ENCODE measurements around the gene CECR2. TPM values are rescaled to one million over a fixed set of nuclear protein-coding genes. Genes with fewer than 3 reads are reported as not detected.

Gene CECR2
- total and polyA plus RNA-seq, 2 of the 8 experiments (the other 6 are each of a cell fraction or from before 2014, with no cell fraction given), result 18.3 to 123 TPM

GRCh38 chr22:17548756-17549035, 179.4 kb downstream of the CECR2 start:
- H3K79me1 ChIP-seq (ENCODE audit: low read depth, low read length), result peaks cover 2% of the 10 kb centered on the region; the same call in 1 of the 2 replicates
- H3K9ac ChIP-seq (replicated peaks in 1 of 4; ENCODE audit: extremely low read depth in 1 of 4, low read depth in 3 of 4, low read length in 3 of 4), result no peak overlapping the region
- no peak overlapping the region for H2BK5ac ChIP-seq (ENCODE audit: low read depth, low read length)
- H3K4me2 ChIP-seq (ENCODE audit: insufficient read depth in 1 of 2, low read depth in 2 of 2, low read length in 2 of 2), result no peak overlapping the region
- ChIA-PET POLR2A (ENCODE audit: partially characterized antibody) (interaction anchor here (1.2 to 2.2 kb wide), 3 partner anchors 11 to 41 kb away, joined by 4 to 5 read pairs (median 5); no protein-coding TSS in a partner anchor), CTCF (ENCODE audit: partially characterized antibody) (interaction anchor here (3.7 kb wide), 1 partner anchor 10 kb away, joined by 14 read pairs; no protein-coding TSS in a partner anchor)
- H3K23me2 ChIP-seq (ENCODE audit: low read depth, low read length), result no peaks in the 10 kb centered on the region; the same call in 1 of the 2 replicates
- TF ChIP-seq BACH1 (IDR thresholded peaks at IDR 0.05; ENCODE audit: low read length), result no peak
- no peak for TF ChIP-seq KDM4A (IDR thresholded peaks at IDR 0.05; ENCODE audit: low read depth, low read length, severe bottlenecking)
- no peak for TF ChIP-seq SIX5 (IDR thresholded peaks at IDR 0.05; ENCODE audit: low read depth, low read length)
- TF ChIP-seq EZH2 (IDR thresholded peaks at IDR 0.05; ENCODE audit: low read depth, low read length, severe bottlenecking), result no peak
- no peak for TF ChIP-seq SP1 (IDR thresholded peaks at IDR 0.05; ENCODE audit: low read depth, low read length)
- TF ChIP-seq HDAC6 (IDR thresholded peaks at IDR 0.05; ENCODE audit: low read depth, low read length), result no peak
- TF ChIP-seq CBX8 (IDR thresholded peaks at IDR 0.05; ENCODE audit: borderline replicate concordance, low read depth, low read length), result no peak
- TF ChIP-seq RFX5 (IDR thresholded peaks at IDR 0.05; ENCODE audit: borderline replicate concordance, low read depth, low read length), result no peak
- no peak for TF ChIP-seq MAX (IDR thresholded peaks at IDR 0.05)
- no peak for TF ChIP-seq MAFK (IDR thresholded peaks at IDR 0.05; ENCODE audit: low read depth, low read length)
- TF ChIP-seq CHD2 (IDR thresholded peaks at IDR 0.05; ENCODE audit: low read length), result no peak
- TF ChIP-seq CHD1 (IDR thresholded peaks at IDR 0.05; ENCODE audit: low read depth, low read length), result no peak
- no peak for TF ChIP-seq FOSL1 (IDR thresholded peaks at IDR 0.05; ENCODE audit: insufficient read depth, low read depth, low read length)
- no peak for TF ChIP-seq CEBPB (IDR thresholded peaks at IDR 0.05; ENCODE audit: low read depth, low read length)
- TF ChIP-seq USF2 (IDR thresholded peaks at IDR 0.05; ENCODE audit: low read length), result no peak
- H3K79me2 ChIP-seq (ENCODE audit: control insufficient read depth in 1 of 2, insufficient read depth in 2 of 2, low read length in 2 of 2), result peaks cover 0 to 2% of the 10 kb centered on the region in 2 experiments; a peak in 1 of 4 replicates
- H3K9me3 ChIP-seq (ENCODE audit: insufficient read depth in 2 of 2, low read depth in 1 of 2, low read length in 1 of 2), result no peaks in the 10 kb centered on the region
- no peak overlapping the region for H2BK120ac ChIP-seq (replicated peaks; ENCODE audit: low read depth, low read length)
- no peak overlapping the region for H4K5ac ChIP-seq (ENCODE audit: insufficient read length, low read depth, low read length)
- H3K4me1 ChIP-seq (replicated peaks in 1 of 4; ENCODE audit: control insufficient read depth in 3 of 4, insufficient read depth in 4 of 4, low read length in 3 of 4), result no peaks in the 10 kb centered on the region
- no peak overlapping the region for H3K56ac ChIP-seq (replicated peaks; ENCODE audit: insufficient read length, low read depth, low read length)
- H3K4ac ChIP-seq (replicated peaks; ENCODE audit: insufficient read length, low read depth, low read length), result no peak overlapping the region
- no peak overlapping the region for H2AK5ac ChIP-seq (ENCODE audit: low read depth, low read length)
- no peak overlapping the region for H3K18ac ChIP-seq (ENCODE audit: extremely low read depth, low read length)
- WGBS, 2 experiments (ENCODE audit: extremely low coverage in 1 of 2, insufficient coverage in 1 of 2, insufficient read length in 1 of 2, insufficient replicate concordance in 2 of 2, low coverage in 1 of 2, low lambda C conversion rate in 2 of 2, missing lambda C conversion rate in 1 of 2), result 98% methylated on average over 5 of the region's 5 CpGs; no CpG with 5 or more reads in 1 of the 2 experiments
- H3K4me3 ChIP-seq (ENCODE audit: extremely low read depth in 1 of 4, insufficient read depth in 2 of 4, low read depth in 3 of 4, low read length in 4 of 4), result no peak overlapping the region
- DNase-seq (ENCODE audit: low read depth in 1 of 2, low spot score in 2 of 2) (no peak), FAIRE-seq (no peak)
- no peak overlapping the region for H2BK20ac ChIP-seq (ENCODE audit: low read length)
- H2AFZ ChIP-seq (ENCODE audit: low read length), result no peak overlapping the region
- no peak overlapping the region for H3K14ac ChIP-seq (ENCODE audit: insufficient read length)
- no peak overlapping the region for H2BK15ac ChIP-seq (ENCODE audit: low read length)
- H3K27me3 ChIP-seq (replicated peaks in 1 of 4; ENCODE audit: control insufficient read depth in 3 of 4, extremely low read depth in 1 of 4, insufficient read depth in 3 of 4, low read length in 3 of 4), result no peaks in the 10 kb centered on the region
- H3K23ac ChIP-seq (ENCODE audit: insufficient read length), result no peak overlapping the region
- peaks cover 45 to 81% (median 62%) of the 10 kb centered on the region in 4 experiments for H3K36me3 ChIP-seq (ENCODE audit: control insufficient read depth in 2 of 4, insufficient read depth in 4 of 4, low read length in 3 of 4)
- no peak overlapping the region for H2BK12ac ChIP-seq (ENCODE audit: low read depth, low read length)
- no peak overlapping the region for H3K27ac ChIP-seq (ENCODE audit: low read depth, low read length)
- no peak overlapping the region for H4K8ac ChIP-seq (ENCODE audit: extremely low read depth, insufficient read depth, low read length)
- H4K20me1 ChIP-seq (replicated peaks in 1 of 2; ENCODE audit: control insufficient read depth in 1 of 2, insufficient read depth in 2 of 2, low read length in 2 of 2), result peaks cover 0 to 6% of the 10 kb centered on the region in 2 experiments
- H4K91ac ChIP-seq (replicated peaks; ENCODE audit: insufficient read length, low read length), result no peak overlapping the region
